Measurements from ENCODE around the gene PITPNC1.
"Not testable (repeated sequence)": the region's sequence is repeated elsewhere in the genome, so short reads cannot be mapped to it uniquely, and the experiment has no call there.

The PITPNC1 gene

GRCh38 chr17:67489273-67489672, 112.2 kb downstream of the PITPNC1 start:
- DNase-seq (ENCODE audit: low read depth) = no peak

GRCh38 chr17:67490471-67490870, 113.4 kb downstream of the PITPNC1 start:
- DNase-seq (ENCODE audit: low read depth) = no peak

GRCh38 chr17:67491009-67491680, 114.1 kb downstream of the PITPNC1 start:
- no peak for DNase-seq (ENCODE audit: low read depth)

GRCh38 chr17:67491681-67492024, 114.6 kb downstream of the PITPNC1 start:
- no peak for DNase-seq (ENCODE audit: low read depth)

GRCh38 chr17:67492251-67492740, 115.2 kb downstream of the PITPNC1 start:
- no peak for DNase-seq (ENCODE audit: low read depth)

GRCh38 chr17:67492824-67493517, 115.9 kb downstream of the PITPNC1 start:
- no peak for DNase-seq (ENCODE audit: low read depth)

GRCh38 chr17:67493812-67494211, 116.7 kb downstream of the PITPNC1 start:
- DNase-seq (ENCODE audit: low read depth) = no peak

- DNase-seq (ENCODE audit: low read depth) = not testable (repeated sequence)
These were observed 118.5 kb downstream of the PITPNC1 start for GRCh38 chr17:67495534-67495933.

- no peak for DNase-seq (ENCODE audit: low read depth)
These were observed 119.2 kb downstream of the PITPNC1 start for GRCh38 chr17:67496286-67496685.

- DNase-seq (ENCODE audit: low read depth) = no peak
These were observed 122.6 kb downstream of the PITPNC1 start for GRCh38 chr17:67499685-67500084.

- no peak for DNase-seq (ENCODE audit: low read depth)
These were observed 123.2 kb downstream of the PITPNC1 start for GRCh38 chr17:67500261-67500660.

- DNase-seq (ENCODE audit: low read depth) = no peak
These were observed 123.7 kb downstream of the PITPNC1 start for GRCh38 chr17:67500677-67501300.

- DNase-seq (ENCODE audit: low read depth) = no peak
These were observed 125.1 kb downstream of the PITPNC1 start for GRCh38 chr17:67502151-67502550.

- DNase-seq (ENCODE audit: low read depth) = no peak
These were observed 126.1 kb downstream of the PITPNC1 start for GRCh38 chr17:67503184-67503583.

GRCh38 chr17:67503739-67504138, 126.7 kb downstream of the PITPNC1 start:
- no peak for DNase-seq (ENCODE audit: low read depth)

- DNase-seq (ENCODE audit: low read depth) = no peak
These were observed 127.1 kb downstream of the PITPNC1 start for GRCh38 chr17:67504182-67504581.

- DNase-seq (ENCODE audit: low read depth) = no peak
These were observed 129.9 kb downstream of the PITPNC1 start for GRCh38 chr17:67506966-67507365.

- no peak for DNase-seq (ENCODE audit: low read depth)
These were observed 132.6 kb downstream of the PITPNC1 start for GRCh38 chr17:67509390-67510287.

- no peak for DNase-seq (ENCODE audit: low read depth)
These were observed 133.9 kb downstream of the PITPNC1 start for GRCh38 chr17:67511012-67511411.

- DNase-seq (ENCODE audit: low read depth) = no peak
These were observed 134.7 kb downstream of the PITPNC1 start for GRCh38 chr17:67511804-67512203.

- no peak for DNase-seq (ENCODE audit: low read depth)
These were observed 137.9 kb downstream of the PITPNC1 start for GRCh38 chr17:67514998-67515397.

- DNase-seq (ENCODE audit: low read depth) = no peak
These were observed 138.5 kb downstream of the PITPNC1 start for GRCh38 chr17:67515490-67516083.

Data from activated T-helper 1 cell treated with Interleukin-2 at 50 U/mL for 16 hours (primary cell).